Inflammatory macrophage treated with lipopolysaccharide for 4 hours (primary cell): ENCODE data around the gene MCRS1.

ENCODE experiments used
- DNase-seq: peaks from one replicate; pipeline ENCODE4 v3.0.0-alpha.2; 2020

The MCRS1 gene

DNA sequence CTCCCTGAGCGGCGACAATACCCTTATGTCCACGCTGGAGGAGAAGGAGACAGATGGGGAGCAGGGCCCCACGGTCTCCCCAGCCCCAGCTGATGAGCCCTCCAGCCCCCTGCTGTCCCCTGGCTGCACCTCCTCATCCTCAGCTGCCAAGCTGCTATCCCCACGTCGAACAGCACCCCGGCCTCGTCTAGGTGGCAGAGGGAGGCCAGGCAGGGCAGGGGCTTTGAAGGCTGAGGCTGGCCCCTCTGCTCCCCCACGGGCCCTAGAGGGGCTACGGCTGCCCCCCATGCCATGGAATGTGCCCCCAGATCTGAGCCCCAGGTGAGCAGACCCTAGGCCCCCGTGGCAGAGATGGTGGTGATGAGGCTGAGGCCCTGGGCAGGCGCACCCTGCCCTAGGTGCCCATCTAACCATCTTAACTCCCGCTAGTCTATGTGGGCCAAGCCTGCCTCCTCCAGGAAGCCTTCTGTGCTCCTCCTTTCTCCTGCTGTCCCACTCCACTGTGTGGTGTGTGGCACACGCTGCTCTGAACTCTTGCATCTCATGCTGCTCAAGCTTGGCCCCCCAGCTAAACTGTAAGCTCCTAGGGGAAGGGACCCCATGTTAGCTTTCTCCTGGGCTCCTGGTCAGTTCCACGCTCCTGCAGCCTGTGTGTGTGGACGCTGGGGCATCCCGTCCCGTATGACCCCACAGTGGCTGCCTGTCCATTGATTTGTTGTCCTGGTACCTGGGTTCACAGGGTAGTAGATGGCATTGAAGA, 12.1 kb downstream of the MCRS1 start:
- no peak for DNase-seq

GRCh38 chr12:49554266-49554665, 13.7 kb downstream of the MCRS1 start:
- DNase-seq = no peak

DNA sequence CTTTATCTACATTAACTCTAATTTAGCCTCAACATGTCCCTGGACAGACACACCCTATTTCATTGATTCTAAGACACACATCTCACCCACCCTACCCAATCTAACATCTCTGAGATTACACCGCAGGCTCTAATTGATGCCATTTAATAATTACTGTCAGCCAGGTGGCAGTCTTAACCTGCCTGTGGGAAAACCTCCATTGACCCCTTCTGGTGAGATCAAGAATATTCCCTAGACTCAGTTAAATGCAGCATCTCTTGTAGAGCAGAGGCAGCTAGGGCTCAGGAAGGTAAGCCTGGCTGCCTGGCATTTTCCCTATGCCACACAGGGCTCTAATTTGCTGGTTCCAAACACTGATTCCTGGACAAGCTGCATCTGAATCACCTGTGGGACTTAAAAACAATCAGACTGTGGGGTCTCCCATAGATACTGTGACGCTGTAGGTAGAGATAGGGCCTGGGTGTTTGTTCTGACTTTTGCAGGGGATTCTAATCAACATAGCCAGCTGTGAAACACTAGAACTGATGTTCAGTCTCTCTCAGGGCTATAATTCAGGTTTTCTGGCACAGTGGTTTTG, 14.3 kb downstream of the MCRS1 start:
- no peak for DNase-seq

DNA sequence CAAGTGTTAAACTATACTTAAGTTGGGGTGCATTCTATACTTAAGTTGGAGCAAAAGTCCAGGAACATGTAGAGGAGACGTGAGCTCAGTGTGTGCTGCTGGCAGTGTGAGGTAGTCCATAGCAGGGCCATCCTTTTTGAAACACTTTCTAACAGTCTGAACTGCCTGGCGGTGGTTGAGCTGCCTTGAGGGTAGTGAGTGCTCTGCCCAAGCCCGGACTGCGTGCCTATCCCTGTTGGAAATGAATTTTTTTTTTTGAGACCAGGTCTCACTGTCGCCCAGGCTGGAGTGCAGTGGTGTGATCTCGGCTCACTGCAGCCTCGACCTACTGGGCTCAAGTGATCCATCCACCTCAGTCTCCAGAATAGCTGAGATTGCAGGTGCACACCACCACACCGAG, 15.0 kb downstream of the MCRS1 start:
- DNase-seq = no peak

DNA sequence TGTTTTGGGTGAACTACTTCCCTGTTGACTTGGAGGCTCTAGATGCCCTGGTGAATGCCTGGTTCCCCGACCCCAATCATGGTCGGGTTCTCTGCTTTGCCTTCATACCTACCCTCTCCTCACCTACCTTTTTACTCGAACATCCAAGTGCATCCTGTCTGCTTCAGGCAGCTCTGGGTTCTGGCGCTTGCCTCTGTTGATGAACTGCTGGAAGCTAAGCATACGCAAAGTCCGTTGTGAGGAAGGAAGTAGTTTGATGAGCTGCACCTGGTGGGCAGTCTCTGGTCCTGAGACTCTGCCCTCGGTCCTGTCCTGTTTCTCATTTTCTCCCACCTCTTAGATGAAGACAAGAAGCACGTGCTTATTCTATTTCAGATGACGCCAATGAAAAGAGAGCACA, 15.5 kb downstream of the MCRS1 start:
- DNase-seq = no peak

- DNase-seq = no peak
Measured at GRCh38 chr12:49552014-49552413, 15.9 kb downstream of the MCRS1 start.

GRCh38 chr12:49550693-49551252, 17.2 kb downstream of the MCRS1 start:
- DNase-seq = no peak

GRCh38 chr12:49549735-49550692, 17.9 kb downstream of the MCRS1 start:
- DNase-seq = no peak

GRCh38 chr12:49548822-49549648, 18.9 kb downstream of the MCRS1 start:
- no peak for DNase-seq

GRCh38 chr12:49548481-49548821, 19.5 kb downstream of the MCRS1 start:
- DNase-seq = no peak

GRCh38 chr12:49547090-49547690, 20.8 kb downstream of the MCRS1 start:
- no peak for DNase-seq

DNA sequence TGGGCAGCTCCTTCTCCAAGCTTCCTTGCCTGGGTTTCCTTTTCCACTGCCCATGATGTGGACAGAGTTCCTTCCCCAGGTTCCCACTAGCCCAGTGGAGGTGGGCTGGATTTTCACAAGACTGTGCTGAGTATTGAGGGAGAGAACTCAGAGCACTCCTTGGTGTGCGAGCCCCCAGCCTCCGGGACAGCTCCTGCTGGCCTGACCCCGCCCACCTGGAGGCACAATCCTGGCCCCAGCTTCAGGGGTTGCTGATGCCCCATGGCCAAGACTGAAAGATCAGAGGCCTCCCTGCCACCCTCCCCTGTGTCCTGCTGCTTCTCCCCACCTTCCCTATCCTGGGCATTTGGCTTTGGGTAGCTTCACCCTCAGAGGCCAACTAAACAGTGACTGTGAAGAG, 21.5 kb downstream of the MCRS1 start:
- DNase-seq = no peak

- DNase-seq = no peak
Measured at GRCh38 chr12:49545815-49546214, 22.1 kb downstream of the MCRS1 start.

DNA sequence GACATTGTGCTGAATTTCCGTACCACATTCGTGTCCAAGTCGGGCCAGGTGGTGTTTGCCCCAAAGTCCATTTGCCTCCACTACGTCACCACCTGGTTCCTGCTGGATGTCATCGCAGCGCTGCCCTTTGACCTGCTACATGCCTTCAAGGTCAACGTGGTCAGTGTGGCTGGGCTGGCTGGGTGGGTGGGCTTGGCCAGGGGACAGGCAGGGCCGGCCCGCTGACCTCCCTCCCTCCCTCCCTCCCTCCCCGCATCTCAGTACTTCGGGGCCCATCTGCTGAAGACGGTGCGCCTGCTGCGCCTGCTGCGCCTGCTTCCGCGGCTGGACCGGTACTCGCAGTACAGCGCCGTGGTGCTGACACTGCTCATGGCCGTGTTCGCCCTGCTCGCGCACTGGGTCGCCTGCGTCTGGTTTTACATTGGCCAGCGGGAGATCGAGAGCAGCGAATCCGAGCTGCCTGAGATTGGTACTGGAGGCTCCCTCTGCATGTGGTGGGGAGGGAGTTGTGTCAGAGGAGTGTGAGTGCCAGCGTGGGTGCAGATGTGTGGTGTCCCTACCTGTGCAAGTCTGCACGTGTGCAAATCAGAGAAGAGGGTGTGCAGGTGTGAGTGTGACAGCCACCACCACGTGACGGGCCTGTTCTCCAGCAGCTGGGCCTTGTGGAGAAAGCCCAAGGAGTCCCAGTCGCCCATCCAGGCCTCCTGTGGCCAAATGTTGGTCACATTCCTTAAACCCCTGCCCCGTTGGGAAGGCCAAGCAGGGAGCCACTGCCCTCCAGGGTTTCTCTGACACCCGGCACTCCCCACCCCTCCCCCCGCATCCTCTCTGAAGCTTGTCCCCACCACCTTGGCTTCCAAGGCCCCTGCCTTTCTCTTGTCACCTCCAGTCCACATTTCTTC, 23.8 kb downstream of the MCRS1 start:
- no peak for DNase-seq

GRCh38 chr12:49543221-49543913, 24.6 kb downstream of the MCRS1 start:
- no peak for DNase-seq

GRCh38 chr12:49542592-49543160, 25.3 kb downstream of the MCRS1 start:
- no peak for DNase-seq

DNA sequence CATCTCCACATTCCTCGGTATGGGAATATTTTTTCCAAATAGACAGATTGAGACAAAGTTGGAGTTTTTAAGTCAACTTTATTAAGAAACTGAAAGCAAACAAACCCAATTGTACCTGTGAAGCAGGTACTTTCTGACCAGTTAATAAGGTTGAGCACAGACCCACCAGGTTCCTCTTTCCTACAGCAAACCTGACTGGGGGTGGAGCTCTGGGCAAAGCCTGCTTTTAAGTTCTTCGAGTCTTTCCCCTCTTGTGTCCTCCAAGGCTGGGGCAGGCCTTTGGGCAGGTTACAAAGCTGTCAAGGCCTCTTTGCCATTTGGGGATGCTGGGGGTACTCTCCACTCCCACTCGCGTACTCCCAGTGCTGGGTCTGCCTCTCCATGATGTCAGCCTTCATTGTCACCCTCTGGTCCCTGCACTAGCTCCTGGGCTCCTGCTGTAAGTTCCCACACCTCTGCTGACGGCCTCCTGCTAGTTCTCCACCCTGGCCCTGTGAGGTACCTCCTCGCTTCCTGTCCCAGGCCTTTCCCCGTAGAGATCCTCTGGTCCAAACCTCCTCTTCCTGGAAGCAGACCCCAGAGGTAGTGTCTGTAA, 25.9 kb downstream of the MCRS1 start:
- DNase-seq = no peak

DNA sequence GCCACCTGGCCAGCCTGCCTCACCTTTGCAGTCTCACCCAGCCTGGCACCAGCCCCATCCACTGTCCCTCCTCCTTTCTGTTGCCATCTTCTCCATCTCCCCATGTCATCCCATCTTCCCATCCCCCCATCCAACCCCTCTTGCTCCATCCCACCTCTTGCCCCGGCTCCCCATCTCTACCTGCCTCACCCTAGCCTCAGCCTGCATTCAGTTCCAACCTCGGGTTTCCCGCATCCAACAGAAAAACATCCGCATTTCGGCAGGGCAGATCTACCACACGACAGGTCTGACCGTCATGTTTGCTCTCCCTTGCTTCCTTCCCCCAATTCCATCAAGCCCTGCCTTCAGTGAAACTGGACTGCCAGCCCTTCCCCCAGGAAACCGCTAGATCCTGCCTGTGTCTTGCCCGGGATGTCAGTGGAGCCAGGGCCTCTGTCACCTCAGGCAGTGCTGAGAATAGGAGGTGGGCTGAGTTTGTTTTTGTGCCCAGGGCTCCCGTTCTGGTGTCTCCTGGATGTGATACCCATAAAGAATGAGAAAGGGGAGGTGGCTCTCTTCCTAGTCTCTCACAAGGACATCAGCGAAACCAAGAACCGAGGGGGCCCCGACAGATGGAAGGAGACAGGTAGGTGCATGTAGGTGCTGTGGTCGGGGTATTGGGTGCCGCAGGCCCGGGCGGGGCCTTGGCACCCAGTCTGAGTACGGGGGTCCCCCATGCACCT, 26.6 kb downstream of the MCRS1 start:
- no peak for DNase-seq
